ENCODE data around the gene ADAMTS14.

ADAMTS14 gene

GRCh38 chr10:70692043-70692603 lies 19.8 kb downstream of the ADAMTS14 start:
- no peak for DNase-seq (ENCODE audit: low read depth in 2 of 2)

GRCh38 chr10:70693619-70694335 lies 21.5 kb downstream of the ADAMTS14 start:
- peak; percentile 94 for DNase-seq (ENCODE audit: low read depth in 2 of 2)

GRCh38 chr10:70694418-70695141 lies 22.3 kb downstream of the ADAMTS14 start:
- DNase-seq (ENCODE audit: low read depth in 2 of 2) = peak; percentile 82 to 83

GRCh38 chr10:70695241-70696030 lies 23.1 kb downstream of the ADAMTS14 start:
- no peak for DNase-seq (ENCODE audit: low read depth in 2 of 2)

- no peak for DNase-seq (ENCODE audit: low read depth in 2 of 2)
These were observed 25.9 kb downstream of the ADAMTS14 start for GRCh38 chr10:70698211-70698610.

GRCh38 chr10:70699063-70699658 lies 26.9 kb downstream of the ADAMTS14 start:
- DNase-seq (ENCODE audit: low read depth in 2 of 2) = no peak

GRCh38 chr10:70699659-70700174 lies 27.4 kb downstream of the ADAMTS14 start:
- no peak for DNase-seq (ENCODE audit: low read depth in 2 of 2)

- DNase-seq (ENCODE audit: low read depth in 2 of 2) = no peak
These were observed 30.0 kb downstream of the ADAMTS14 start for GRCh38 chr10:70702190-70702763.

GRCh38 chr10:70704211-70704610 lies 31.9 kb downstream of the ADAMTS14 start:
- DNase-seq (ENCODE audit: low read depth in 2 of 2) = no peak

GRCh38 chr10:70705121-70705861 lies 33.0 kb downstream of the ADAMTS14 start:
- DNase-seq (ENCODE audit: low read depth in 2 of 2) = no peak

GRCh38 chr10:70711177-70711576 lies 38.9 kb downstream of the ADAMTS14 start:
- DNase-seq (ENCODE audit: low read depth in 2 of 2) = no peak

GRCh38 chr10:70711911-70712310 lies 39.6 kb downstream of the ADAMTS14 start:
- no peak for DNase-seq (ENCODE audit: low read depth in 2 of 2)

- DNase-seq (ENCODE audit: low read depth in 2 of 2) = no peak
These were observed 41.9 kb downstream of the ADAMTS14 start for GRCh38 chr10:70714245-70714644.

GRCh38 chr10:70714951-70715350 lies 42.6 kb downstream of the ADAMTS14 start:
- no peak for DNase-seq (ENCODE audit: low read depth in 2 of 2)

GRCh38 chr10:70715853-70716795 lies 43.8 kb downstream of the ADAMTS14 start:
- DNase-seq (ENCODE audit: low read depth in 2 of 2) = no peak

GRCh38 chr10:70722820-70723424 lies 50.6 kb downstream of the ADAMTS14 start:
- DNase-seq (ENCODE audit: low read depth in 2 of 2) = peak in 1 of 2 experiments; percentile 17

GRCh38 chr10:70723771-70724170 lies 51.5 kb downstream of the ADAMTS14 start:
- no peak for DNase-seq (ENCODE audit: low read depth in 2 of 2)

- DNase-seq (ENCODE audit: low read depth in 2 of 2) = no peak
These were observed 54.7 kb downstream of the ADAMTS14 start for GRCh38 chr10:70726909-70727495.

Data from fibroblast of skin of left quadriceps (primary cell).